ENCODE data around the gene WNT16.

The WNT16 gene

DNA sequence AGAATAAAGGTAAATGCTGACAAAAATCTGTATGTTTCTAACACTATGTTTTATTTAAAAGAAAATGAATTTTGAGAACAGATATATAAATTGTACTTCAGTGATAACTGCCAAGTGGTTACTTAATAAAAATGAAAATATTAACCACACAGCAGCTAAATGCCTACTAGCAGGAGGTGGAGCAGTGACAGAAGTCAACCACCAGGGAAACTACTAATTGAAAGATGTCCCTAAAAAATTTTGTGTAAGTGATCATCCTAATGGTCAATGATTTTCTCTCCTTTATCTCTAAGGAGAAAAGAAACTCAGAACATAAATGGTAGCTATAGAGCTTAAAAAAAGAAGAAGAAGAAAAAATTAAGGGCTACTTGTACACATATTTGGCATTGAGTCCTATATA lies 22.9 kb downstream of the WNT16 start:
- no peak for DNase-seq

DNA sequence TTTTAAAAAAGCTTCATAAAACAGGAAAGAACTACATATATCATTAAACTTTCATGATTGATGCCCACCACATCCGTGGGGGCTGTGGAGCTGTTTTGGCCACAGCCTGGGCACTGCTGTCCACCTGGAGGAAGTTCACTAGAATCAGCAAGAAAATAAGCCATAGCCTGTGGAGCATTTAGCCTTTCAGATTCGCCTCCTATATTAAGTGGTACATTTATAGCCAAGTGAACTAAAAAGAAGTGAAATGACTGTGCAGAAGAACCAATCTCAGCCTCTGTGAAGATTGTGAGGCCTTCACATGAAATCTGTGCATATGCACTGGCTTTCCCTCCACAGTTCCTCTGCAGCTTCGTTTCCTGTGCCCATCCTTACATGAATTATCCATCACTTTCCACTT lies 23.5 kb downstream of the WNT16 start:
- no peak for DNase-seq

DNA sequence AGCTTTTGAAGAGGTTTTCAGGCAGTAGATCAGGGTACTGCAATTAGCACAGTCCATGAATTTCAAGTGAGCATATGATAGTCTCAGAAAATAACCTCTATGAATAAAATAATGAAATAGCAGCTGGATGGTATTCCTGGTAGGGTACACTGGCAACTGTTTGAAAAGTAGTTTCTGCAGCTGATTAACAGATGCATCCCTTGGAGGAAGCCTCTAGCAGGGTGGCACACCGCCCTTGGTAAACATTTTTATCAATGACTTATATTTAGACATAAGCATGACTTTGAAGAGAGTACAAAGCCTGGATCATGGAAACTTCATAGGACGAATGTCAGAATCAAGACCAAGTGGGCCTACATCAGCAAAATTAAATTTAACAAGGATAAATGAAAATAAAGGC lies 26.8 kb downstream of the WNT16 start:
- no peak for DNase-seq

DNA sequence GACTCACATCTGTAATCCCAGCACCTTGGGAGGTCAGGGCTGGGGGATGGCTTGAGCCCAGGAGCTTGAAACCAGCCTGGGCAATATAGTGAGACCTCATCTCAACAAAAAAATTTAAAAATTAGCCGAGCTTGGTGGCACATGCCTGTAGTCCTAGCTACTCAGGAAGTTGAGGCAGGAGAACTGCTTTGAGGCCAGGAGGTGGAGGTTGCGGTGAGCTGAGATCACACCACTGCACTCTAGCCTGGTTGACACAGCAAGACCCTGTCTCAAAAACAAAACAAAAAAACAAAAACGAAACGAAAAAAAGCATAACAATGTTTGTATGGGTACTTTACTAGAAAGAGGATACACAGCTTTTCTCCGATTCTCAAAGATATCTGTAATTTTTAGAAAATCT lies 31.8 kb downstream of the WNT16 start:
- no peak for DNase-seq

DNA sequence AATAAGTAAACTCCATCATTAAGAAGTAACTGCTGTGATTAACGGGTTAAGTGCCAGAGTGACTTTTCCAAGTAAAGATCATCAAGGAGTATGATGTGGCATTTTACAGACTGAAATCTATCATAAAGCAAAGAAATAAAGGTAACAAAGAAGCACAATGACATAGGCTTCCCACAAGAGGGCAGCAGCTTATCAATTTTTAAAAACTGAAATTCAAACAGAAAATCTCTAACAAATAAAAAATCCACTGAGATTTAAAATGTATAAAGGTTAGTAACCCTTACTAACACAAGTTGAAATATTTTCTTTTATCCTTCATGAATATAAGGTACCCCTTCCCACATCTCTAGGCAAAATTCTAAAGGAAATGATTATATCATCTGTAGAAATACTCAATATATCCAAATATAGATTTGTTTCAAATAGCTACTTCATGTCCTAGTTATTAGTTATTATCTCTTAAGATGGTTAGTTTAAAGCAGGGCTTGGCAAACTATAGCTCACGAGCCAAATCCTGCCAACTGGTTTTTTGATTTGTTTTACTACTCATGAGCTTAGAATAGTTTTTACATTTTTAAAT lies 38.1 kb downstream of the WNT16 start:
- peak; percentile 54 for DNase-seq

DNA sequence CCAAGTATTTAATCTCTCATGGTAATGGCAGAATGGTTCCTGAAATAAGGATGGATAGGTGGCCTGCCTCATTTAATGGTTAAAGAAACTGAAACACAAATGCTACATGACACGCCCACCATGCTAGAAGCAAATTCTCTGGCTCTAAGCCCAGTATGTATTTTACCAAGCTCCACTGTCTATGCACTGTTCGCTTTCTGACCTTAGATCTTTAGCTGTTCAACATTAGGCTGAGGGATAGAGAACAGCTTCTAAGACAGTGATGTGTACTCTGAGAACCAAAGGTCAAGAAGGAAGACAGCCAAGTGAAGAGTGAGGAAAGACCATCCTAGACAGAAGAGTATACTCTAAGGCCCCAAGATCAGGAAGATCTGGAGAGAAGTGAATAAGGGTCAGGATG lies 40.7 kb downstream of the WNT16 start:
- DNase-seq = no peak

DNA sequence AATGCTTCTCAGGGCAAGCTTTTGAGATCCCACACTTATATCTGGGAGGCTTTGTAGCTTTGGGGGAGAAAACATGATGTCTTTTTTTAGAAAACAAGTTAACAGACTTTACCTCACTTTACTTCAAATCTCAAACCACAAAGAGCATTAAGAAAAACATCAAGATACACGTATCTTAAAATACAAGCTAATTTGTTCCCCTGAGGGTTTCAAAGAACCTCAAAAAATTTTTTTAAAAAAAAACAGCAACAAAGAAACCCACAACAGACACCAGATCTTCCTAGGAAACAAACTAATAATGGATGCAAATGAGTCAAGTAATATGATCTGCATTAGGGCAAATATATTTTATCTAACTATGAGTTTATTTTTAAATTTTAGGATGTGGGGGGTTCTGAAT lies 42.6 kb downstream of the WNT16 start:
- DNase-seq = no peak

DNA sequence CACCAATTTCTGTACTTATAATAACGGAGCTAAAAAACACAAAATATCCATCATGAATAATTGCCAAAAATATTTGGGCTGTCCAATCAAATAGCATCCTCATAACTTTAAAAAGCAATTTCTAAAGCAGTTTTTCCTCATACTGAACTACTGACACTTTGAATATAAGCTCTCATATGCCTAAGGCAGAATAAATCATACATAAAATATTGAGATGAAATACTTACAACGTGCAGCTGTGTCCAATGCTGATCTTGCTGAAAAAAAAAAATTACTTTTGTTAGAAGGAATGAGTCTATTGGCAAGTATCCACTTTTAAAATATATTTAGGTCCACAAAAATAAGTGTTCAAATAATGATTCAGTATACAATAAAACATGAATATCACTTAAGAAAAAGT lies 43.1 kb downstream of the WNT16 start:
- no peak for DNase-seq

DNA sequence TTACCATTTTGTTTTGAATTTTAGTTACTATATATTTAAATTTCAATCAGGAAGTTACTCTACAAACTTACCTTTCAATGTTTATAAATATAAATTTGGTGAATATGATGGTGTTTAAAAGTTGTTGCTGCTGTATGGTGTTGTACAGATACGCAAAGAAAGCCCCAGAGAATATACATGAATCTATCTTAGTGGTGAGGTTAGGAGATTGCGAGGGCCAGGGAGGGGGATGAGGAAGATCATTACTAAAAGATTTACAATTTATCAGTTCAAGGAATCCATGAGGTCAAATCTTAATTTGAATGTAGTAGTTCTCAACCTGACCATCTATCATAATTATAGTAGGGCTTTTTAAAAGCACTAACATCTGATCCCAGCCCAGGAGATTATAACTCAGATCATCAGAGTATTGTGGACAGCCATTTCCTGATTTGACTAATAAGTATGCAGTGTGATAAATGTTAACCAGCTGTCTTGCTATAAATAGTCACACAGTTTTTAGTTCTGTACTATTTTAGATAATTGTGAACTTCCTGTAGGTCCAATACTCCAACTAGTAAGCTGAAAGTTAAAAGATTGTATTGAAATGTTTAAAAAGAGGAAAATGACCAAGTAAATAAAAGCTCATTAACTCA lies 43.7 kb downstream of the WNT16 start:
- DNase-seq = no peak

DNA sequence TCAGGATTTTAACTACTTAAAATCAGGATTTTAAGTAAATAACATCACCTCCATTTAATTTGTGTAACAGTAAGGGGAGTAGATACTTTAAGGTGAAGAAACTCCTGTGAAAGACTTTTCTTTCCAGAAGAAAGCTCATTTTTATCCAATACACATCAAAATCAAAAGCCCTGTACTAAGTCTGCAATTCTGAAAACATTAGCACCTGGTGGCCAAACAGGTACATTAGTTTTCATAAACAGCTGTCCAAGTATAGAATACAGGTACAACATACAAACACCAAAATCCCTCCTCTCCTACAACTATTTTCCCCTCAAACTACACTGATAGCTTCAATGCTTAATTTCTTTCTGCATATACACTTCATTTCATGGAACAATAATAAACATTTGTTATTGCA lies 44.4 kb downstream of the WNT16 start:
- DNase-seq = no peak

DNA sequence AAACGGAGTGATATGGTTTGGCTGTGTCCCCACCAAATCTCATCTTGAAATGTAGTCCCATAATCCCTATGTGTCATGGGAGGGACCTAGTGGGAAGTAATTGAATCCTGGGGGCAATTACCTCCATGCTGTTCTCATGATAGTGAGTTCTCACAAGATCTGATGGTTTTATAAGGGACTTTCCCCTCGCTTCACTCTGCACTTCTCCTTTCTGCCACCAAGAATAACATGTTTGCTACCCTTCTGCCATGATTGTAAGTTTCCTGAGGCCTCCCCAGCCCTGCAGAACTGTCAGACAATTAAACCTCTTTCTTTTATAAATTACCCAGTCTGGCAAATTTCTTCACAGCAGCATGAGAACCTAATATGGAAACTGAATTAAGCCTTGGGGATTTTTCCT lies 48.2 kb downstream of the WNT16 start:
- DNase-seq = no peak

DNA sequence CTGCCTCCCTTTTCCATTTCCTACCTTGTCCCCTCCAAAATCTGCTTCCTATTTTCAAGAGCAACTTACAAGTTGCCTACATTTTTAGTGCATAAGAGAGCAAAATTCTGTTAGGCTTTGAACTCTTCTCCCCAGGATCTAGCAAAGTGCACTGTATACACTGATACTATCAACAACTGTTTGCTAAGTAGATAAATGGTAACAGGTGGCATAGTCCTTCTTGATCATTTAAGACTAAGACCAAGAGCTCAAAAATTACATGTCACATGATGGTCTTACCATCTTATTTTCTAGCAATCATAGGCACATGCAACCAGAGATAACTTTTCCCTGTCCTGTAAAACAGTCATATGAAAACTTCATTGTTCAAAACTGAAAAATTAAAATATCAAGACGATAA lies 51.1 kb downstream of the WNT16 start:
- no peak for DNase-seq

DNA sequence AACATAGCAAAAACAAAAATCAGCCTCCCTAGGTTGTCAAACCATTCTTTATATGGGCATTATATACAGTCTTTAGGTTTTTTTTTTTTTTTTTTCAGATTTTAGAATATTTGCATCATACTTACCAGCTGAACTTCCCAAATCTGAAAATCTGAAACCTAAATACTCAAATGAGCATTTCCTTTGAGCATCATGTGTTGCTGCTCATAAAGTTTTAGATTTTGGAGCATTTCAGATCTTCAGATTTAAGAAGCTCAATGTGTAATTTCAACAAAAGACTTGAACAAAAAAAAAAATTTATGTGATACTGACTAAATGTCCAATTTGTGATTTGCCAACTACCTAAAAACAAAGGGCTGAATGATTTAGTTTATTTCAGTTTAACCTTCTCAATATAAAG lies 53.7 kb downstream of the WNT16 start:
- no peak for DNase-seq

DNA sequence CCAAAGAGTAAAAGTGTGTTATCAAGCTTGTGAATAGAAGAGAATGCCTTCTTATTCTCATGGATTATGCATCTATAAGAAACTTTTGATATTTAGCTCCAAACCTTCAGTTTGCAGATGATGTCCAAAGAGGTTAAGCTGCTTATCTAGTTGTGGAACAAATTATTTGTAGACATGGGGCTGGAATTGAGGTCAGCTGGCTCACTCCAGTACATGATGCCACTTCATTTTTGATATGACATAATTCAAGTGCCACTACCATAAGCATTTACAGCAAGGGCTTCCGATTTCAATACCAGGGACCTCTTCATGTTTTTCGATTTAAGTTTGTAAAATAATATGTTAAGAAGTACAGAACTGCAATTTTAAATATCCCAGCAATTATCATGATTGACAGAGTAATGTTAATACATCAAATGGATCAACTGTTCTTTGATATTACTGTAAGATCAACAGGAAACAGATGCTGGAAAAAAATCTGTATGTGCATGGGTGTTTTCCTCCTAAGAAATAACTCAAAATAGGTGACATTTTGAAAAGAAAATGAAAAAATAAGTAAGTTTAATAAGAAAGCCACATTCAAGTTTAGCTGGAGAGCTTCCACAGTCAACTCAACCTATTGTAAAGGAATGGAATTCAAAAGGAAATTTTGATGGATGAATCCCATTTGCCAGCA lies 54.6 kb downstream of the WNT16 start:
- DNase-seq = no peak

DNA sequence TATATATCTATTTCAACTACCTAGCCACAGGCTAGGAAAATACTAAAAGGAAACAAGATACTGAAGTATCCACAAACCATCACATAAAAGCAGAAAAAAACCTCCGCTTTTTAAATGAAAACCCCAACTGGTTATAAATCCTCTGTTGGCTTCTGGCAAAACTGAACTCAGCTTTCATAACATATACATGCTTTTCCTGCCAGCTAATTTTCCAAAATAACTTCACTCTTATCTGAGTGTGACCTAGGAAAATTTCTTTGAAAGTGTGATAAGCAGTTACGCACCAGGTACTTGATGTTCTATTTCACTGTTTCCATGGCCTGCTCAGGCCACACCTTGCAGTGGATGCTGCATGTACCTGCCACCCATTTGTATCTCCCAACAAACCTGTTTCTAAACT lies 55.5 kb downstream of the WNT16 start:
- no peak for DNase-seq

DNA sequence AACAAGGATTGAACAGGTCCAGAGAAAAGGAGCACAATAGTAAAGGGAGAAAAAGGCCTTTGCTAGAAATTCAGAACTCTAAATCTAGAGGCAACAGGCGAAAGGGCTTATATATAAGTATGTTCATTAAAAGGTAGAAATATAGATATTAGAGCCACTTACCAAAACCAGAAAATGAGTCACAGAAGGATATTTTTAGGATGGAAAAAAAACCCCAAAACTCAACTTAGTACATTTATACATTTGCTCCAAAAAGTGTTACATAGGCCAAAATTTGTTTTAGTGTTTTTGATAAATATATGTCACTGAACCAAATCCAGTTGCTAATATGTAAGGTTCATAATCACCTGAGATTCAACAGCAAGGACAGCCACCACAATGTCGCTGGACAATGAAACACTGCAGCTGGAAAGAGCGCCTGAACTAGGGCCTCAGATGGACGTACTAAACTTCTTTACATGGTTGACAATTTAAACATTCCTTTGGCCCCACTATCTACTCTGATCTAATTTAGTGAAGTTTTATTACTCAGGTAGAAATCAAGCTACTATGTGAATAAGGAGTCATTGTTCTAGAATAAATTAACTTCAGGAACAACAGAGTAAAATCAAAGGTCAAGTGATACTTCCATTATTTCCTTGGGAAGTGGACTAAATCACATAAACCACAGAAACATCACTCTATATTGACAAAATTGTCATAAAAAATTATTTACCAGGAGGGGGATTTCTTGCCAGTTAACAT lies 56.4 kb downstream of the WNT16 start:
- no peak for DNase-seq

DNA sequence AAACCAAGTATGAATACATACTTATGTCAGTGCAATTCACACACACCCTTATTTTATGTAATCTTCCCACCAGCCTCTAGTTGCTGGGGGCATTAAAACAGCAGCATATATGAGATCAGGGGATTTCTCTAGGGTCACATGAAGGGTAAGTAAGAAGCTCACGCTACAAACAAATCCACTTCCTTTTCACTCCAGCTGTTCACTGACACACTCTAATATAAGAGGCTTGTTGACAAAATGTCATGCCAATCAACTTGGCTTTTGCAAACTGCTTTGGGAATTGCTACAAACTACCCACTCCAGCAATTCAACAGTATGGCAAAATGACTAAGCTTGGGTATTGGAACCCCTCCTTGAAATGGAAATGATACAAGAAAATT lies 57.0 kb downstream of the WNT16 start:
- DNase-seq = no peak

DNA sequence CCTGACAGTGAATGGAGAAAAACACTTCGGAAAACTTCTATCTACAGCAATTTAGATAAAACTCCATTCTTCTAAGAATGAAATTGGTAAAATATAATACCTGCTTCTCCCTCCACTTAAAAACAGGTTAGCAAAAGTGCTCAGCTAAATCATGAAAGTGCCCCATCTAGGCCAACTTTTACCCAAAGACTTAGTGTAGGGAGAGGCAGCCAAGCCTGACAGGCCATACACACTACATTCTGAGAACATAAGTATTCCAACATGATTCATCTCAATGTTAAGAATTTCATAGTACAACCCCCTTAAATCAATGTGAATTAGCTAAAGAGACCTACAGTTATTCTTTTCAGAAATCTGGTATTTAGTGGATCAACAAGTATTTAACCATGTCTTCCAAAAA lies 60.1 kb downstream of the WNT16 start:
- no peak for DNase-seq

DNA sequence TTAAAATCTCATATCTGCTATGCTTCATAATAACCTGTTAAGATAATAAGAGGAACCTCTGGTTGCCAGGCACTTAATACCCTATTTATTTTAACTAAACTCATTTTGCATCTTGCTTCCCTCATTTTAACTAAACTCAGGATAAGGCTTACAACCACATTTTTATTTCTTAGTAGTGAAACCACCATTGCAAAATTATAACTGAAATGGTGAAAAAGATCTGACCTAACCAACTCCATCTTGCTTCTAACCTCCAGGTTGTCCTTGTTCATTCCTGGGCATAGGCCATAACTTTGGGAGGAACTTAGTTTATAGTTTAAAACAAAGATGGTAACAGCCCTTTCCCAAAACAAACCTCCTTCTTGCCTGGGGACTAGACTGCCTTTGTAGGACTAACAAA lies 61.3 kb downstream of the WNT16 start:
- no peak for DNase-seq

DNA sequence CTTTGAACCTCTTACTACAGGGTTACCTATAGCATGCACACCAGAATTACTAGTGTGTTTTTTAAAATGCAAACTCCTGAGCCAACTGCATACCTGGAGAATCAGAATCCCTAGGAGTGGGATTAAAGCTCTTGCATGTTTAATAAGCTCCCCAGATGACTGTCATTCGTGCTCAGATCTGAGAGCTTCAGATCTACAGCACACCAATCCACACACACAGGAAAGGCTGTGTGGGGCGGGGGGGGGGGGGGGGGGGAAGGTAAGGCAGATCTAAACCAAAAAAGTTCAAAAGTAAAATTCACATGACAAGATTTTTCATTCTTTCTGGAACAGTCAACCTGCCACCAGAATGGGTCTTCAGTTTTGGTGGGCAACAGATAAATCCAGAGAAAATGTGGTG lies 61.8 kb downstream of the WNT16 start:
- no peak for DNase-seq

All from kidney glomerular epithelial cell (primary cell).